OCI-LY7 (cell line): Measurements from ENCODE around the gene TXK.

Experiments used
- CTCF ChIP-seq: fragments of 200-600 bp; sonication (generic); conservative IDR thresholded peaks from 2 replicates; pipeline ENCODE4 v1.5.1; 2014; ENCODE audit warnings: mild to moderate bottlenecking, antibody characterized with exemption, low read length, moderate library complexity, mixed read lengths
- EZH2phosphoT487 ChIP-seq: fragments of 200-600 bp; sonication (generic); IDR thresholded peaks from 2 replicates; pipeline ENCODE4 v1.6.1; 2018; ENCODE audit warnings: low read depth, borderline replicate concordance, mild to moderate bottlenecking, mixed run types, antibody characterized with exemption, low read length, moderate library complexity, mixed read lengths

- TF ChIP-seq CTCF = no peak
- TF ChIP-seq EZH2phosphoT487 = no peak
Measured at GRCh38 chr4:48074657-48075056, 59.4 kb downstream of the TXK start.
